GM23338 (cell line): ENCODE measurements around the gene HBB.

ENCODE experiments used
- CREB1 ChIP-seq: fragments of 250-450 bp; sonication (Bioruptor Pico); IDR thresholded peaks from 2 replicates; pipeline ENCODE4 v1.5.0; 2020; ENCODE audit warnings: low read depth, mild to moderate bottlenecking, moderate library complexity
- EZH2 ChIP-seq: fragments of 200-600 bp; sonication (generic); IDR thresholded peaks from one replicate; pipeline ENCODE4 v1.8.0; 2017; ENCODE audit warnings: antibody characterized with exemption, mild to moderate bottlenecking, low read depth; ENCODE audit not compliant: unreplicated experiment
- EZH2phosphoT487 ChIP-seq: fragments of 200-600 bp; sonication (generic); IDR thresholded peaks from one replicate; pipeline ENCODE4 v1.8.1; 2018; ENCODE audit warnings: antibody characterized with exemption; ENCODE audit not compliant: unreplicated experiment
- NANOG ChIP-seq: IDR thresholded peaks from 2 replicates; pipeline ENCODE4 v1.6.1; 2016; ENCODE audit warnings: antibody characterized with exemption, borderline replicate concordance
- POLR2AphosphoS5 ChIP-seq: IDR thresholded peaks from 2 replicates; pipeline ENCODE4 v1.6.1; 2016; ENCODE audit warnings: antibody characterized with exemption, low read depth
- STAT1 ChIP-seq: IDR thresholded peaks from one replicate; pipeline ENCODE4 v1.6.1; 2016; ENCODE audit warnings: antibody characterized with exemption; ENCODE audit not compliant: unreplicated experiment
- TF ChIP-seq, protein P1 (sequence below), 2 experiments: fragments of 200-600 bp in 1 of 2; sonication (generic) in 1 of 2; conservative IDR thresholded peaks; 2 replicates each; pipeline versions ENCODE4 v1.5.1 to v1.6.1; 2016 to 2017; ENCODE audit warnings: antibody characterized with exemption in 2 of 2, low read depth in 2 of 2, mild to moderate bottlenecking in 2 of 2, moderate library complexity in 1 of 2
- TF ChIP-seq, protein P2 (sequence below): IDR thresholded peaks from one replicate; pipeline ENCODE4 v1.6.1; 2018; ENCODE audit warnings: antibody characterized with exemption; ENCODE audit not compliant: unreplicated experiment

DNA sequence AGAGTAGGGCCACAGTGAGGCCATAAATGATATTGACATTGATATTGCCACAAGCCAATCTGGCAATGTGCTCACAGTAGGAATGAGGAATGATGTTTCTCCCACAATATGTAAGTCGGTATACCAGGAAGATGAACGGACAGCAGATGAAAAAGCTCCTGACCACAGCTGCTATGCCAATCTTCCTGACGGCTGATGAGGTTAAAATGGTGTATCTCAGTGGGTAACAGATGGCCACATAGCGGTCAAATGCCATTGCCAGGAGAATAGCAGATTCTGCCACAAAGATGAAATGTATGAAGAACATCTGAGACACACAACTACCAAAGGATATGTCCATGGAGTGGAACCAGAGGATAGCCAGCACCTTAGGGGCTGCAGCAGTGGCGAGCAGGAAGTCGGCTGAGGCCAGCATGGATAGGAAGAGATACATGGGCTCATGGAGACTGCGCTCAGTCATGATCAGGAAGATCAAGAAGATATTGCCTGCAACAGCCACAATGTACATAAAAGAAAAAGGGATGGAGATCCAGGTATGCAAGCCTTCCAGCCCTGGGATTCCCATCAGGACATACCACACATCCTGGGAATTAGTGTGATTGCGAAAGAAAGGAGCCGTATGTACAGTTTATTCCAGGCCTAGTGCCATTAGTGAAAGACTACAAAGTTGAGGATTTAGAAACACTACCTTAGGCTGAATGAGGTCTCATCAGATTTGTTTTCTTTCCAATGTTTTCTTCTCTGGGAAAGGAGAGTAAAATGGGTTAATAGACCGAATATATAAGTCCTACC lies 48.6 kb downstream of the HBB start:
- TF ChIP-seq, protein P1, sequence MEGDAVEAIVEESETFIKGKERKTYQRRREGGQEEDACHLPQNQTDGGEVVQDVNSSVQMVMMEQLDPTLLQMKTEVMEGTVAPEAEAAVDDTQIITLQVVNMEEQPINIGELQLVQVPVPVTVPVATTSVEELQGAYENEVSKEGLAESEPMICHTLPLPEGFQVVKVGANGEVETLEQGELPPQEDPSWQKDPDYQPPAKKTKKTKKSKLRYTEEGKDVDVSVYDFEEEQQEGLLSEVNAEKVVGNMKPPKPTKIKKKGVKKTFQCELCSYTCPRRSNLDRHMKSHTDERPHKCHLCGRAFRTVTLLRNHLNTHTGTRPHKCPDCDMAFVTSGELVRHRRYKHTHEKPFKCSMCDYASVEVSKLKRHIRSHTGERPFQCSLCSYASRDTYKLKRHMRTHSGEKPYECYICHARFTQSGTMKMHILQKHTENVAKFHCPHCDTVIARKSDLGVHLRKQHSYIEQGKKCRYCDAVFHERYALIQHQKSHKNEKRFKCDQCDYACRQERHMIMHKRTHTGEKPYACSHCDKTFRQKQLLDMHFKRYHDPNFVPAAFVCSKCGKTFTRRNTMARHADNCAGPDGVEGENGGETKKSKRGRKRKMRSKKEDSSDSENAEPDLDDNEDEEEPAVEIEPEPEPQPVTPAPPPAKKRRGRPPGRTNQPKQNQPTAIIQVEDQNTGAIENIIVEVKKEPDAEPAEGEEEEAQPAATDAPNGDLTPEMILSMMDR (conservative IDR thresholded peaks at IDR 0.05; ENCODE audit: low read depth in 2 of 2): no peak
- TF ChIP-seq STAT1: no peak
- TF ChIP-seq EZH2phosphoT487: no peak
- no peak for TF ChIP-seq CREB1 (CRISPR knock-in tag)
- TF ChIP-seq, protein P2, sequence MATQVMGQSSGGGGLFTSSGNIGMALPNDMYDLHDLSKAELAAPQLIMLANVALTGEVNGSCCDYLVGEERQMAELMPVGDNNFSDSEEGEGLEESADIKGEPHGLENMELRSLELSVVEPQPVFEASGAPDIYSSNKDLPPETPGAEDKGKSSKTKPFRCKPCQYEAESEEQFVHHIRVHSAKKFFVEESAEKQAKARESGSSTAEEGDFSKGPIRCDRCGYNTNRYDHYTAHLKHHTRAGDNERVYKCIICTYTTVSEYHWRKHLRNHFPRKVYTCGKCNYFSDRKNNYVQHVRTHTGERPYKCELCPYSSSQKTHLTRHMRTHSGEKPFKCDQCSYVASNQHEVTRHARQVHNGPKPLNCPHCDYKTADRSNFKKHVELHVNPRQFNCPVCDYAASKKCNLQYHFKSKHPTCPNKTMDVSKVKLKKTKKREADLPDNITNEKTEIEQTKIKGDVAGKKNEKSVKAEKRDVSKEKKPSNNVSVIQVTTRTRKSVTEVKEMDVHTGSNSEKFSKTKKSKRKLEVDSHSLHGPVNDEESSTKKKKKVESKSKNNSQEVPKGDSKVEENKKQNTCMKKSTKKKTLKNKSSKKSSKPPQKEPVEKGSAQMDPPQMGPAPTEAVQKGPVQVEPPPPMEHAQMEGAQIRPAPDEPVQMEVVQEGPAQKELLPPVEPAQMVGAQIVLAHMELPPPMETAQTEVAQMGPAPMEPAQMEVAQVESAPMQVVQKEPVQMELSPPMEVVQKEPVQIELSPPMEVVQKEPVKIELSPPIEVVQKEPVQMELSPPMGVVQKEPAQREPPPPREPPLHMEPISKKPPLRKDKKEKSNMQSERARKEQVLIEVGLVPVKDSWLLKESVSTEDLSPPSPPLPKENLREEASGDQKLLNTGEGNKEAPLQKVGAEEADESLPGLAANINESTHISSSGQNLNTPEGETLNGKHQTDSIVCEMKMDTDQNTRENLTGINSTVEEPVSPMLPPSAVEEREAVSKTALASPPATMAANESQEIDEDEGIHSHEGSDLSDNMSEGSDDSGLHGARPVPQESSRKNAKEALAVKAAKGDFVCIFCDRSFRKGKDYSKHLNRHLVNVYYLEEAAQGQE: no peak
- no peak for TF ChIP-seq POLR2AphosphoS5
- no peak for TF ChIP-seq NANOG
- no peak for TF ChIP-seq EZH2
